HCT116 (cell line): ENCODE data around the gene ARL9. TPM values are rescaled to one million over a fixed set of nuclear protein-coding genes. Genes with fewer than 3 reads are reported as not detected.

ENCODE experiments used
- ATAC-seq: fragments of 200-7000 bp; cut with Tn5 transposase; 2 replicates; pipeline ENCODE4 v1.9.1; 2020; ENCODE audit warnings: mild to moderate bottlenecking, moderate library complexity
- BruUV-seq: library from RNA; stranded (reverse); fragments of 400-500 nt; replicated peaks from 2 replicates; lab custom pipeline; 2021; lab: Mats Ljungman, UMichigan
- CTCF ChIA-PET: fragments of 300-600 bp; sonication (Branson Sonifier 250); formaldehyde crosslinking; loops from one replicate; lab custom pipeline; 2021; ENCODE audit warnings: antibody characterized with exemption; lab: Charles Lee
- POLR2A ChIA-PET: fragments of 300-600, 350-600 bp; sonication (Branson Sonifier 250); formaldehyde crosslinking; loops from one replicate; lab custom pipeline; 2021; ENCODE audit warnings: antibody characterized with exemption; lab: Charles Lee
- RAD21 ChIA-PET, 2 experiments: fragments of 300-600 bp; sonication (Branson Sonifier 250); formaldehyde crosslinking; loops; one replicate each; lab custom pipeline; 2023; ENCODE audit warnings: low total read pairs in 2 of 2; ENCODE audit not compliant: uncharacterized antibody in 2 of 2, unreplicated experiment in 2 of 2, low non-redundant PET in 1 of 2; lab: Charles Lee
- DNase-seq: peaks from one replicate; pipeline ENCODE4 v3.0.0-alpha.2; 2010; ENCODE audit warnings: low read depth, low spot score
- H2AFZ ChIP-seq: fragments of 200-600 bp; shearing (Covaris generic), sonication (generic); 2 replicates; pipeline ENCODE4 v1.6.1; 2017; ENCODE audit warnings: low read depth, mixed run types, mixed read lengths, antibody characterized with exemption, low read length; ENCODE audit not compliant: poor library complexity, severe bottlenecking
- H3K27ac ChIP-seq: 2 replicates; pipeline ENCODE4 v1.5.1; 2012; ENCODE audit warnings: low read depth, low read length
- H3K27me3 ChIP-seq: fragments of 200-600 bp; sonication (generic); 2 replicates; pipeline ENCODE4 v1.6.1; 2016; ENCODE audit warnings: mixed run types, low read length, mixed read lengths; ENCODE audit not compliant: insufficient read depth
- H3K36me3 ChIP-seq, 2 experiments: fragments of 200-500 bp in 1 of 2; fragments of 200-600 bp in 1 of 2; sonication (Bioruptor generic) in 1 of 2; sonication (generic) in 1 of 2; 2 replicates each; pipeline versions ENCODE4 v1.5.1 to v1.6.1; 2014 to 2016; ENCODE audit warnings: low read length in 2 of 2, inconsistent platforms in 1 of 2, mixed read lengths in 1 of 2, mixed run types in 1 of 2; ENCODE audit not compliant: insufficient read depth in 2 of 2, control insufficient read depth in 1 of 2
- H3K4me1 ChIP-seq, 2 experiments: fragments of 200-600 bp in 1 of 2; sonication (generic) in 1 of 2; 2 replicates each; pipeline versions ENCODE4 v1.5.1 to v1.6.1; 2012 to 2017; ENCODE audit warnings: low read length in 2 of 2, inconsistent platforms in 1 of 2, mild to moderate bottlenecking in 1 of 2, mixed read lengths in 1 of 2, mixed run types in 1 of 2, moderate library complexity in 1 of 2; ENCODE audit not compliant: insufficient read depth in 2 of 2, control insufficient read depth in 1 of 2
- H3K4me2 ChIP-seq: fragments of 200-600 bp; sonication (generic); 2 replicates; pipeline ENCODE4 v1.6.1; 2017; ENCODE audit warnings: mixed run types, low read length, mixed read lengths
- H3K4me3 ChIP-seq, 2 experiments: fragments of 200-600 bp in 1 of 2; sonication (generic) in 1 of 2; replicated peaks in 1 of 2; 2 replicates each; pipeline ENCODE4 v1.5.1; 2011 to 2016; ENCODE audit warnings: low read length in 2 of 2, control low read depth in 1 of 2, low read depth in 1 of 2, mild to moderate bottlenecking in 1 of 2, mixed read lengths in 1 of 2, mixed run types in 1 of 2
- H3K79me2 ChIP-seq: fragments of 200-600 bp; sonication (generic); 2 replicates; pipeline ENCODE4 v1.6.1; 2017; ENCODE audit warnings: mild to moderate bottlenecking, mixed run types, low read length, moderate library complexity, mixed read lengths; ENCODE audit not compliant: insufficient read depth
- H3K9ac ChIP-seq: fragments of 200-600 bp; sonication (generic); 2 replicates; pipeline ENCODE4 v1.6.1; 2016; ENCODE audit warnings: low read length, mixed read lengths
- H3K9me2 ChIP-seq: fragments of 200-600 bp; sonication (generic), shearing (Covaris generic); 2 replicates; pipeline ENCODE4 v1.6.1; 2017; ENCODE audit warnings: mixed run types, mild to moderate bottlenecking, moderate library complexity; ENCODE audit not compliant: insufficient read depth
- H3K9me3 ChIP-seq, 2 experiments: fragments of 200-500 bp in 1 of 2; fragments of 200-600 bp in 1 of 2; sonication (Bioruptor generic) in 1 of 2; sonication (generic) in 1 of 2; 2 replicates each; pipeline ENCODE4 v1.6.1; 2014 to 2017; ENCODE audit warnings: low read length in 2 of 2, mixed read lengths in 2 of 2, inconsistent platforms in 1 of 2, low read depth in 1 of 2, mild to moderate bottlenecking in 1 of 2, mixed run types in 1 of 2, moderate library complexity in 1 of 2; ENCODE audit not compliant: control insufficient read depth in 1 of 2, insufficient read depth in 1 of 2
- H4K20me1 ChIP-seq: fragments of 200-600 bp; sonication (generic), shearing (Covaris generic); 2 replicates; pipeline ENCODE4 v1.6.1; 2017; ENCODE audit warnings: mixed run types, mild to moderate bottlenecking, moderate library complexity; ENCODE audit not compliant: insufficient read depth
- CEBPB ChIP-seq: IDR thresholded peaks from 2 replicates; pipeline ENCODE4 v1.6.1; 2012; ENCODE audit warnings: low read depth
- EGR1 ChIP-seq: IDR thresholded peaks from 2 replicates; pipeline ENCODE4 v1.6.1; 2012; ENCODE audit warnings: low read depth
- ELF1 ChIP-seq: IDR thresholded peaks from 2 replicates; pipeline ENCODE4 v1.6.1; 2012; ENCODE audit warnings: low read depth, borderline replicate concordance
- EZH2 ChIP-seq: fragments of 200-600 bp; sonication (generic); IDR thresholded peaks from 2 replicates; pipeline ENCODE4 v1.6.1; 2017; ENCODE audit warnings: antibody characterized with exemption, mixed run types
- EZH2phosphoT487 ChIP-seq: fragments of 200-600 bp; IDR thresholded peaks from 2 replicates; pipeline ENCODE4 v1.6.1; 2018; ENCODE audit warnings: antibody characterized with exemption, borderline replicate concordance
- FOSL1 ChIP-seq: IDR thresholded peaks from 2 replicates; pipeline ENCODE4 v1.6.1; 2012; ENCODE audit warnings: low read depth
- JUND ChIP-seq: IDR thresholded peaks from 2 replicates; pipeline ENCODE4 v1.6.1; 2012
- POLR2A ChIP-seq: IDR thresholded peaks from 2 replicates; pipeline ENCODE4 v1.7.0; 2011; ENCODE audit warnings: borderline replicate concordance; ENCODE audit not compliant: insufficient read depth, insufficient read length; ENCODE audit errors: extremely low read depth
- POLR2AphosphoS5 ChIP-seq: IDR thresholded peaks from 2 replicates; pipeline ENCODE4 v1.6.1; 2011; ENCODE audit warnings: mild to moderate bottlenecking, low read depth, low read length, moderate library complexity
- RAD21 ChIP-seq: IDR thresholded peaks from 2 replicates; pipeline ENCODE4 v1.6.1; 2012; ENCODE audit warnings: low read depth, mild to moderate bottlenecking
- SIN3A ChIP-seq: IDR thresholded peaks from 2 replicates; pipeline ENCODE4 v1.6.1; 2012; ENCODE audit warnings: low read depth
- SP1 ChIP-seq: IDR thresholded peaks from 2 replicates; pipeline ENCODE4 v1.6.1; 2012; ENCODE audit warnings: low read depth
- ZBTB33 ChIP-seq: IDR thresholded peaks from 2 replicates; pipeline ENCODE4 v1.6.1; 2011; ENCODE audit warnings: mild to moderate bottlenecking, low read length, moderate library complexity; ENCODE audit not compliant: insufficient replicate concordance; ENCODE audit errors: extremely low read depth
- ZNF274 ChIP-seq: fragments of 200-500 bp; sonication (Bioruptor generic); IDR thresholded peaks from 2 replicates; pipeline ENCODE4 v1.6.1; 2014; ENCODE audit warnings: mild to moderate bottlenecking, low read depth, low read length, inconsistent platforms
- intact Hi-C: fragments of 100-400 bp; cut with micrococcal nuclease; formaldehyde crosslinking; loops from 2 replicates; pipeline ENCODE4 v1.10.0; 2022
- total RNA-seq: library from RNA; stranded (reverse); gene quantifications from one replicate; pipeline ENCODE4 v1.2.1, GENCODE V29; 2021; ENCODE audit not compliant: unreplicated experiment
- TF ChIP-seq, protein P1 (sequence below): IDR thresholded peaks from 2 replicates; pipeline ENCODE4 v1.6.1; 2012

ARL9 gene
- total RNA-seq, 1 experiment from 2014 or later: not detected

DNA sequence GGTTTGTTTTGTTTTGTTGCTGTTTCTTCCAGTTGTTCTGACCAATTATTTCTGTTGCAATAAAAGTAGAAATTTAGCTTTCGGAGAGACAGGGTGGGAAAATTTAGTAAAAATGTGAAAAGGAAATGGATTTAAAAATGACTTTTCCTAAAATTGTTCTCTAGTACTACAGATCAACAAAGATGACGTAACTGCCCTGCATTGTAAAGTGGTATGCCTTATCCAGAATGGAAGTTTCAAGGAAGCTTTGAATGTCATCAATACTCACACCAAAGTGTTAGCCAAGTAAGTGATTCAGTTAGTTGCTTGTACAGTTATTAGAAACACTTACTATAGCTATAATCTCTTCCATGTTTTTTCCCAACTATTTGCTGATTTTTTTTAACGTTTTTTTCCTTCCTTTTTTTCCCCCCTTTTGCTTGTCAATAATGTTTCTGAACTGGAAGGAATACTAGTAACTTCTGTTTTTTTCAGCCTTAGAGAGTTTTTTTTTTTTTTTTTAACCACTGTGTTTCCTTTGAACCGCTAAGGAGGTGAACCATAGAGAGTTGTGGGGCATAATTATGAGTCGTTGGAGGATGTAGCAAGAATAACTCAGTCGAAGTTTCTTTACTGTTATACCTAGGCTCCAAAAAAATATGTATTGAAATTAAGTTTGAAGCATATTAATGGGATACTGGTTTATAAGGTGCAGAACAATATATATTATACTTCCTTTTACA, 35.9 kb upstream of the ARL9 start (continued):
- TF ChIP-seq SP1 (no peak), EGR1 (no peak), EZH2phosphoT487 (no peak), CEBPB (no peak), SIN3A (no peak), ZBTB33 (no peak), FOSL1 (no peak), EZH2 (no peak), JUND (no peak), POLR2A (no peak), ZNF274 (no peak), POLR2AphosphoS5 (no peak)
- TF ChIP-seq, protein P1, sequence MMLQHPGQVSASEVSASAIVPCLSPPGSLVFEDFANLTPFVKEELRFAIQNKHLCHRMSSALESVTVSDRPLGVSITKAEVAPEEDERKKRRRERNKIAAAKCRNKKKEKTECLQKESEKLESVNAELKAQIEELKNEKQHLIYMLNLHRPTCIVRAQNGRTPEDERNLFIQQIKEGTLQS: no peak

- Histone ChIP-seq H3K9me3 (no peaks in the 10 kb centered on the region), H3K9ac (no peak overlapping the region), H3K27me3 (no peaks in the 10 kb centered on the region), H3K4me1 (no peaks in the 10 kb centered on the region), H3K4me3 (no peak overlapping the region), H3K27ac (no peak overlapping the region), H2AFZ (no peak overlapping the region), H3K4me2 (no peak overlapping the region), H3K9me2 (no peaks in the 10 kb centered on the region), H3K79me2 (peaks cover 30% of the 10 kb centered on the region), H3K36me3 (peaks cover 57 to 67% of the 10 kb centered on the region in 2 experiments), H4K20me1 (no peaks in the 10 kb centered on the region)
- no TSS peak for BruUV-seq
- no peak for DNase-seq
- TF ChIP-seq RAD21 (no peak), EGR1 (no peak), POLR2AphosphoS5 (no peak), FOSL1 (no peak), ELF1 (no peak), SIN3A (no peak), POLR2A (no peak), ZBTB33 (no peak)
- CTCF ChIA-PET: no interaction called here
- RAD21 ChIA-PET: no interaction called here
- ATAC-seq: no peak
- intact Hi-C loops: no loop called here
- POLR2A ChIA-PET: no interaction called here
Observed at GRCh38 chr4:56475917-56476316, 29.7 kb upstream of the ARL9 start.
